ENCODE data around the gene MMP20.

The MMP20 gene

GRCh38 chr11:102620818-102621561 is 4.1 kb downstream of the MMP20 start:
- no peak for DNase-seq

GRCh38 chr11:102620179-102620578 is 5.0 kb downstream of the MMP20 start:
- DNase-seq = no peak

DNA sequence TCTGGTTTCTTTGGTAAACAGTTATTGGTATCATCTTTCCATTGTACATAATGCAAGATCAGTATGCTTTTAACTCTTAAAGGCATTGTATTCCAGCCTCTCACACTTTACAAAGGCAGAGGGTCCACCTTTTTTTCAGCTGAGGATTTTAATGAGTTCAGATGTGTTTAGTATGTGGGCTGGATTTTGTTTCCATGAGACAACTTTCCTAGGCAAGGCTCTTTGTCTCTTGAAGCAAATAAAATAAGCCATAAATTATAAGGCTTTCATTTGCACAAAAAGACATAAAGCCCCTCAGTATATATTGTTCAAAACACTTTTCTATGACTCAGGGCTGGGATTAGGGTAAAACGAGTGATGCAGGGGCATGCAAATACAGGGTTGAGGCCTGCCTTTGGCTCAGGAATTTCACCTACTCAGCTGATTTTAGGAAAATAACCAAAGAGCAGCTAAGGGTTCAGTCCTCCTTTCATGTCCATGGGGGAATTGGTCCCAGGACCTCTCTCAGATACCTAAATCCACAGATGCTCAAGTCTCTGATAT is 7.6 kb downstream of the MMP20 start:
- DNase-seq = no peak

GRCh38 chr11:102615894-102616432 is 9.2 kb downstream of the MMP20 start:
- no peak for DNase-seq

- DNase-seq = no peak
Observed at GRCh38 chr11:102615077-102615893, 9.8 kb downstream of the MMP20 start.

- no peak for DNase-seq
Observed at GRCh38 chr11:102614485-102614884, 10.6 kb downstream of the MMP20 start.

GRCh38 chr11:102614031-102614430 is 11.1 kb downstream of the MMP20 start:
- no peak for DNase-seq

GRCh38 chr11:102613450-102613849 is 11.7 kb downstream of the MMP20 start:
- DNase-seq = no peak

DNA sequence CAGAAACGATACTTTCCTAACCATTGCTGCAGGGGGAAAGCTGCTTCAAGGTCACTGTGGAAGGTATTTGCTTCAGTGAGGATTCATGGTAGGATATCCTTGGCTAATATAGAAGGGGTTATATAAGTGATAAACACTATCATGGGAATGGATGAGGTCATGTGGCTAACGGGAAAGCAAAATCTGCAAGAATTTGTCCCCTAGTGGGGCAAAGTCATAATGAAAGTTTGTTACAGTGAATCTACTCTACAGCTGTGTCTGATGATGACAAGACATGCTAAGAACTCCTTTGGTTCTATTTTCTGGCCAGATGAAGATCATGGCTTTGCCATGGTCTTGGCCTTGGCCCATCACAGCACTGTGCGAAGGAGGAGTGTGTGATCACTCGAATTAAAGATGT is 13.8 kb downstream of the MMP20 start:
- DNase-seq = no peak

- DNase-seq = no peak
Observed at GRCh38 chr11:102610200-102610599, 14.9 kb downstream of the MMP20 start.

GRCh38 chr11:102608699-102609098 is 16.4 kb downstream of the MMP20 start:
- no peak for DNase-seq

- DNase-seq = no peak
Observed at GRCh38 chr11:102604875-102605274, 20.3 kb downstream of the MMP20 start.

DNA sequence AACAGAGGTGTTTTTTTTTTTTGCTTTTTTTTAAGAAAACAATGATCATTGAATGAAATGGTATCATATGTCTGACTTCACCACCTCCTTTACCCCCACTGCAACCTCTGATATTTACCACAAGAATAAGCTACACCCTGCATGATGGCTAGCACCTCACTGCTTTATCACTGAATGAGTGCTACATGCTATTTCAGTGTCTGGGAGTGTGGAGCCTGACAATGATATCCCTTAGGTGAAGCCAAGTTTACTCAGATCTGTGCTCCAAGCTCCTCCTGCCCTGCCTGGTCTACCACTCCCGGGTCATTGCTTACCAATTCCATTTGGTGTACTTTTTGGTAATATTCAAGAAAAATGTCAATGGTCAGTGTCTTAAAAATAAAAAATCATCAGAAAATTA is 21.1 kb downstream of the MMP20 start:
- no peak for DNase-seq

GRCh38 chr11:102603576-102603975 is 21.6 kb downstream of the MMP20 start:
- no peak for DNase-seq

DNA sequence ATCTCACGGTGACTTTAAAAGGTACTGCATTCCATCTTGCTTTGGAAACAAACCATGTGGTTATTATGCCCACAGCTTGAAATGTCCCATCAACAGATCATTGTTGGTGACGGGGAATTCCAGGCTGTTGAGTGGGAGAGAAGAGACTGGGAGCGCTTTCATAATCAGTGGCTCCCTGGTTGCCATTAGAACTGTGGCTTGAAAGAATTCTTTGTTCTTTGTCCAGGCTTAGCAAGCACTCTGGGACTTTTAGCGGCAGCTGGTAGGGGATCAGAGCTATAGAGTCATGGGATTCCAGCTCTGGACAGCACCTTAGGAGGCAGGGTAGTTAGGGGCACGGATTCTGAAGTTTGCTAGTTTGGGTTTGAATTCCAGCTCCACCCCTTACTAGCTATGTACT is 22.0 kb downstream of the MMP20 start:
- no peak for DNase-seq

DNA sequence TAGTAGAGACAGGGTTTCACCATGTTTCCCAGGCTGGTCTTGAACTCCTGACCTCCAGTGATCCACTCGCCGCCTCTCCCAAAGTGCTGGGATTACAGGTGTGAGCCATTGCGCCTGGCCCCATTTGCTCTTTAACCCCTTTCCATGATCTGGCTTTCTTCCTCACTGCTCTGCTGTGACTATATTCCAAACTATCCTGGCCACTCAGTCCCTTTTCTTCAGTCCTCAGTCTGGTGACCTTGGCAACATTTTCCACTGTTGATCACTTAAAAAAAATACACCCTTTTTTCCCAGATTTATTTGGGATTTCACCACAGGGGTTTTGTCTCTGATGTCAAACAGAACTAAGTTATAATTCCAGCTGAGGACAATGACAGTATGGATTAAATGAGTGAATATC is 24.5 kb downstream of the MMP20 start:
- no peak for DNase-seq

DNA sequence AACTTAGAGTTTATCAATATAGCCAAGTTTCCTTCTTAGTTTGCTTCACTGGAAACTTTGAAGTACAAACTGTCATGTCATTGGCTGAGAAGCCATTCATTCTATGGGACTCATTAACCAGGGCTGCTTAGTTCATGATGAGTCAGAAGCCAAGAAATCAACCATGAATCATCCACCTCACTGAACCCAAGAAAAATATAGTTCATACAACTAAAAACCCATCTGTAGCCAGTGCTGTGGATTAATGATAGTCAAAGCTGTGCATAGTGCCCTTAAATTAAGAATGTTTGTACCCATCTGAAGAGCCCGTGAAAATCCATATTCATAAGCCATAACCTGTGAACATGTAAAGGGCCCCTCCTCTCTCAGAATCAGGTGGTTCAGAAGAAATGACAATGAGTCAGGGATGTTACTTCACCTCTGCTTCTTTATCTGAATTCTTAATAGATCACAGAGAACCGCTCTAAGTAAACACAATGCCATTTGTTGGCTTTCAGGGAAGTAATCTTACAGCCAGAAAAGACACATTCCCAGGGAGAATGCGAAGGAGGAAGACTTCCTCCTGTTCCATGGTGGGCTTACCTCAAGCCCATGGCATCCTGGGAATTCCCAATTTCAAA is 25.4 kb downstream of the MMP20 start:
- no peak for DNase-seq

DNA sequence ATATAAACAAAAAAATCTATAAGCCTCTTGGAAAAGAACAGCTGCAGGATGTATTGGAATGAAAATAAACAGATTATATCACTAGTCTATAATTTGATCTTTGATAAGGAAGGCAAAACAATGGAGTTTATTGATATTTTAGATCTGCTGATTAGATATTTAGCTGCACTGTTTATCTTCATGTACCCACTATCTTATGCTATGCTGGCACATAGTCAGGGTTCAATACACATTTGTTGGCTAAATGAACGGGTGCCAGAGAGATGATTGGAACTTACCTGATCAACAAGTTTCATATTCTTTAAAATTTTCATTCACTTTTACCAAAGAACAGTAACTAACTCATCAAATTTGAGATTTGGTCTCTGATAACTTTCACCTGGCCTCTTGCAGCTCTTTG is 26.9 kb downstream of the MMP20 start:
- no peak for DNase-seq

- no peak for DNase-seq
Observed at GRCh38 chr11:102596578-102596977, 28.6 kb downstream of the MMP20 start.

GRCh38 chr11:102592634-102593581 is 32.2 kb downstream of the MMP20 start:
- DNase-seq = no peak

DNA sequence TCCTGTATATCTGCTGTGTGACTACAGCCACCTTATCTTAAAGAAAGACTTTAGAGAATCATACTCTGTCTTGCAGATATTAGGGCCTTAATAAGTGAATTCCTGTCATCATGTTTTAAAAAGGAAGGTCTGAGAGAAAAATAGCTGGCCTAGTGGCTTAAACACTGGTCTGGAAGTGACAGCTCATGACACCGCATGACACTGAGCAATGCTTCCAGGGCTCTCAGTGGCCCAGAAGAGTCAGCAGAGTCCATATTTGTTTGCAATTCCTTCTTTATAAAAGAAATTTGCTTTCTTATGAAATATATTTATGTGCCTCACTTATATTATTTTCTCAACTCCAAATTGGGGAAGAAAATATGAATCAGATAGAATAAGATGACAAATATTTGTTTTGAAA is 33.0 kb downstream of the MMP20 start:
- DNase-seq = no peak

GRCh38 chr11:102591160-102591718 is 33.9 kb downstream of the MMP20 start:
- DNase-seq = no peak

Measured in CD4-positive, alpha-beta T cell treated with Interleukin-17A for 4 hours (primary cell).